GM20431 (cell line): ENCODE results near the gene CACNG7.
"Not testable (repeated sequence)": the region's sequence is repeated elsewhere in the genome, so short reads cannot be mapped to it uniquely, and the experiment has no call there.

Experiments used
- in situ Hi-C: fragments of 300-500 bp; cut with MseI, MboI; formaldehyde crosslinking; loops from one replicate; pipeline ENCODE4 v1.15.0; 2020; ENCODE audit warnings: low sequenced_read_pairs; ENCODE audit not compliant: unreplicated experiment

CACNG7 gene

DNA sequence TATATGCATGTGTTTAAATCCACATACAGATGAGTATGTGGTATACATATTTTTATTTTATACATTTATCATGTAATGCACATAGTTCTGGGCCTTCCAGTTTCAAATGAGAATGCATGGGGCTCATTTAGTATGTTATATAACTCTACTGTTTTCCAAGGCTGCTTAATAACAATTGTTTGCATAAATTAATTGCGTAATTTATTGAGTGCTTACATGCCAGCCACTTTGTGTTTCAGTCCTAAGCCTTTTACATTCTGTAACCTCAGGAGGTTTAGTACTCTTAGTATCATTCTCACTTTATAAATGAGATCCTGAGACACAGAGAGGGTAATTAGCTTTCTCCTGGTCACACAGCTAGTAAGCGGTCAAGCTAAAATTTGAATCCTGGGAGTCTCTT, 36.9 kb downstream of the CACNG7 start:
- in situ Hi-C loops = no loop called here

DNA sequence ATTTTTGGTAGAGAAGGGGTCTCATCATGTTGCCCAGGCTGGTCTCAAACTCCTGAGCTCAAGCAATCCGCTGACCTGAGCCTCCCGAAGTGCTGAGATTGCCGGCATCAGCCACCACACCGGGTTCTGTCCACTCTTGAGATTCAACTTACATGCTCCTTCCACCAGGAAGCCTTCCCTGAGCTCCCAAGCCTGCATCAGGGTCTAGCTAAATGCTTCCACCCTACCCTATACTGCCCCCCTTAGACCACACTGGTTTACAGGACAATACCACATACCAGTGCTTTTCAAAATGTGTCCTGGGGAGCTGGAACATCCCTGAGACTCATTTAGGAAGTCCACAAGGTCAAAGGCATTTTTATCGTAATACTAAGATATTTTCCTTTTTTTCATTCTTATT, 38.5 kb downstream of the CACNG7 start:
- in situ Hi-C loops = no loop called here

DNA sequence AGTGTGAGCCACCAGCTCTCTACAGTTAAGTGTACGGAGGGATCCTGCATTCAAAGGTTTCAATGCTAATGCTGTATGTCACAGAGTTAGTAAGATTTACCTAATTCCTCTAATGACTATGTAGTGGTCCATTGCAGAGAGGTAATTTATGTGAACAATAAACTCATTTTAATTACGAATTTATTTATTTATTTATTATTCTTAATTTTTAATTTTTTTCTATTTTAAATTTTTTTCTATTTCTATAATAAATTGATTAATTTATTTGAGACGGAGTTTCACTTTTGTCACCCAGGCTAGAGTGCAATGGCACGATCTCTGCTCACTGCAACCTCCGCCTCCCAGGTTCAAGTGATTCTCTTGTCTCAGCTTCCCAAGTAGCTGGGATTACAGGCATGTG, 39.5 kb downstream of the CACNG7 start:
- in situ Hi-C loops = not testable (repeated sequence)

DNA sequence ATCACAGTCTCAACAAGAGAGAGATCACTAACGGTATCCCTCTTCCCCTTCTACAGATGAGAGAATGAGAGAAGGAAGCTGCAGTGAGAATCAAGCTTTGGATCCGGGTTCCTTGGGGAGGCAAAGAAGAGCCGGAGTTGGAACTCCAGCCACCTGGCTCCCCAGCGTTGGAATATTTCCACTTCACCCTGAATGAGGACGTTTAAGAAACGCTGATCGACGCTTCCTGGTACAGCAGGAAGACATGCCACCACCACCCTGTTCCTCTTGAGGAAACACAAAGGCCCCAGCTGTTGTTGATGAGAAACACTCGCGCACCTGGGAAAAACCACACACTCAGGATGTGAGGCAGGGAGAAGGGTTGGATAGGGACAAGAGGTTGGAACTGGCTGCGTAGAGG, 42.4 kb downstream of the CACNG7 start:
- in situ Hi-C loops = no loop called here

DNA sequence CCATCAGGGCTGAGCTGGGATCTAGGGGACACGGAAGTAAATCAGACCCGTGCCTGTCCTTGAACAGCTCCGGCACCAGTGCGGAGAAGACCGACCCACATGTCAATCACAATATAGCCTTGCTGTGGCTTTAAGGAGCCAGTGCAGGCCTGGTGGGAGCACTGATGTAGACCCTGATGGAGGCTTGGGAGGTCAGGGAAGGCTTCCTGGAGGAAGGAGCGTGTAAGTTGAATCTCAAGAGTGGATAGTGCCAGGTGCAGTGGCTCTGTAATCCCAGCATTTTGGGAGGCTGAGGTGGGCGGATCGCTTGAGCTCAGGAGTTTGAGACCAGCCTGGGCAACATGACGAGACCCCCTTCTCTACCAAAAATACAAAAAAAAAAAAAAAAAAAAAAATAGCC, 42.9 kb downstream of the CACNG7 start:
- in situ Hi-C loops = no loop called here

DNA sequence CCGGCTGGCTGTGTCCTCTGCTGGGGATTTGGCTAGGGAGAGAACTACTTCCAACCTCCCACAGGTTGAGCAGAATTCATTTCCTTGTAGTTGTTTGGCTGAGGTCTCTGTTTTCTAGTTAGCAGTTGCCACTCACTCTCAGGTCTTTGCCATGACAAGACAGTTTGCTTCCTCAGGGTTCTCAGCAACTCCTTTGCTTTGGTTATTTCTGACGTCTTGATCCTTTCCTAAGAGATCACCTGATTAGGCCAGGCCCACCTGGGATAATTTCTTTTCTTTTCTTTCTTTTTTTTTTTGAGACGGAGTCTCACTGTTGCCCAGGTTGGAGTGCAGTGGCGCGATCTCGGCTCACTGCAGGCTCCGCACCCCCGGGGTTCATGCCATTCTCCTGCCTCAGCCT, 44.3 kb downstream of the CACNG7 start:
- in situ Hi-C loops = no loop called here

DNA sequence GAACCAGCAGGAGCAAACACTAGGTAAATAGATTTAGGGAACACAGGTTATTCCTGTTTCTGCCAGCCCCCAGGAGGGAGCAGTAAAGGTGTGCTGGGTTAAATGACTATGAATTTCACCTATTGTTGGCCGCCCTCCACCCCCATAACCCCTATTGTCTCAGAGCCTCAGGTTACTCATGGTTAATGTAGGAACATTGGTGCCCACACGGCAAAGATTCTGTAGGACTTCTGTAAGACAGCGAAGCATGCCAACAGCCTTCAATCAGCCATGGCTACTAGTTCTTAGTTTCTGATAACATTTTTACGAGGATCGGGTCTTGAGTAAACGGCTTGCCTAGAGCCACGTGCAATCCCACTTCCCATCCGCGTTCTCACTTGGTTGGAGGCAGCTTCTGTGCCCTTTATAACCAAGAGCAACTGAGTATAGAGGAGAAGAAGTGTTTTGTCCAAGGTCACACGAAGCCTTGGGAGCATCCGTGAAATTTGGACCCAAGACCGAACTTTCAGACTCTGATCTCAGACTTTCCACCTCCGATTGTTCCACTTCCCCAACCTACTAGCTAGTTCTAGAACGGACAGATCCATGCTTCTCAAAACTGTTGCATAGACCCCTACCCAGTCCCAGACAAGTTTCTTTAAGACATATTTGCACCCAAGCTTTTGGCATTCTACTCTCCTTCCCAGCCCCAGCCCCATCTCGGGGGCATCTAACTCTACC, 48.5 kb downstream of the CACNG7 start:
- in situ Hi-C loops = no loop called here

DNA sequence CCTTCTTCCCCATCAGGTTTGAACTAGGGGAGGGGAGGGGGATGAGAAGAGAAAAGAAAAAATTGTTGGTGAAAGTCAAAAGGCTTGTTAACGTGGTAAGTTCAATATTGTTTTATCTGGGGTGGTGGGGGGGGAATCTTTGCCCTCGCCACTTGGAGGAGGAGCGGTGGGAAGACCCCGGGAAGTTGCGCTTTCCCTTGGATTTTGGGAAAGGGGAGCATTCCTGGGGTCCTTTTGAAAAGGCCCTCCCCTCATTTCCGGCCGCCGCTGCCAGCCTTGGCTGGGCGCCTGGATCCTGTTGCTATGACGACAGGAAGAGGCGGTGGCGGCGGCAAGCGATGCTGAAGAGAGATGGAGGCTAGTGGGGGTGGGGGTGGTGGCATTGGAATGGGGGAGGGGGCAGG, 49.1 kb downstream of the CACNG7 start:
- in situ Hi-C loops = no loop called here

DNA sequence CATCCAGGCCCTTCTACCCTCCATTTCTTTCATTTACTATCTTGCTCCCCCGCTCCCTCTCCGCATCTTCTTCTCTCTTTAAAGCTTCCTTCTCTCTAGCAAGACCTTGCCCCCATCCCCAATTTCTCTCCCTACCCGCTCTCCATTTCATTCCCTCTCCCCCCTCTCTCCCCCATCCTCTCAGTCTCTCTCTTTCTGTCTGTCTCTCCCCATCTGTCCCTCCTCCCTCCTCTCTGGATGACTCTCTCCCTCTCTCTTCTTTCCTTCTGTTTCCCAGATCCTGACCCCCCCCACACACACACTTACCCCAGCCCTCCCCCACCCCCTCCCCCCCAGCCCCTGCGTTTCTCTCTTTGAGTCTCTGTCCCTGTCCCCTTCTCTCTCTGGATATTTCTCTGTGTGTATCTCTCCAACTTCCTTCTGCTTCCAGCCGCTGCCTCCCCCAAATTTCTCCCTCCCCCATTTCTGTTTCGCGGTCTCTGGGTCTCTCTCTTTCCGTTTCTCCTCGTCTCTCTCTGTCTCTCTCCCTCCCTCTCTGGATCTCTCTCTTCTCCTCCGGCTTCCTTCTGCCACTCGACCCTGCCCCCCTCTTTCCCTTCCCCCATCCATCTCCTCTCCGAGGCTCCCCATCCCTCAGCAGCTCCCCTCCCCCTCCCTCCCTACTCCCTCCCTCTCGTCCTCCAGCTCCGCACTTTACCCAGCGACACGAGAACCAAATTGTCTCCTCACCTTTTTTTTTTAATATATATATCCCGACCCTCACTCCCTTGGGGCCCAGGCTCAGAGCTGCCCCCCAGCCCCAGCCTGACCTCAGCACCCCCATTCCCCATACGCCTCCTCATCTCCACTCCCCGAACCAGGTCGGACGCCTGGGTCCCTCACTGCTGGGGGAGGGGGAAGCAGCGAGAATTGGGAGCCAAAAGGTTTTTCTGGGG, 50.0 kb downstream of the CACNG7 start:
- in situ Hi-C loops = no loop called here

DNA sequence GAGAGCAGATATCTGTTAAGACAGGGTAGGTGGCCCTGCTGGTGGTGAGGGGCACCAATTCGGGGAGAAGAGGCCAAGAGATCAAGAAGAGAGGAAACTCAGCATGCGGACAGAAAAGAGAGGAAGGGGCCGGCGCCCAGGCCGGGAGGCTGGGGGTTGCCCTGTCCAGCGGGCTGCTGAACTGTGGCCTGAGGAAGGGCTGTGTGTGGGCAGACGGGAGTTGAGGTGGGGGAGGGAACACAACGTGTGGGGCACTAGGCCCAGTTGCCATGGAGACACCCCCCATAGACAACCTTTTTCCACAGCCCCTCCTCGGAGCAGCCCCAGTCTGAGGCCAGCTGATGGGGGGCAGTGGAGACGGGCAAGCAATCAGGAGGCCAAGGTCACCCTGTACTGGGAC, 51.1 kb downstream of the CACNG7 start:
- in situ Hi-C loops = no loop called here

DNA sequence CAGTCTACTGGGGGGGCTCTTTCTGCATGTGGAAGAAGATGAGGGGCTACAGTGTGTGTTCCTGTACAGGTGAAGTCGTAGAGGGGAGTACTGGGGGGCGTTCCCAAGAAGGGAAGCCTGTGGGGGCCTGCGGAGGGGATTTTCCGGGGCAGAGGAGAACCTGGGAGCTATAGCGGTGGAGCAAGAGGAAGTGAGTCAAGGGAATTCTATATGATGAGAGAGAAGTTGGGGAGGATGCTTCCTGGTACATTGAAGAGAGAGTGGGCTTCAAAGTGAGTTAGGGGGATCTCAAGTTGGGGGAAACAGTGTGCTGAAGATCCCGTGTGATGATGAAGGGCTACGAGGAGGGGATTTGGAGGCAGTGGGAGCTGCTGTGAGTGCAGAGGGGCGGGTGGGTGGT, 51.8 kb downstream of the CACNG7 start:
- in situ Hi-C loops = no loop called here

DNA sequence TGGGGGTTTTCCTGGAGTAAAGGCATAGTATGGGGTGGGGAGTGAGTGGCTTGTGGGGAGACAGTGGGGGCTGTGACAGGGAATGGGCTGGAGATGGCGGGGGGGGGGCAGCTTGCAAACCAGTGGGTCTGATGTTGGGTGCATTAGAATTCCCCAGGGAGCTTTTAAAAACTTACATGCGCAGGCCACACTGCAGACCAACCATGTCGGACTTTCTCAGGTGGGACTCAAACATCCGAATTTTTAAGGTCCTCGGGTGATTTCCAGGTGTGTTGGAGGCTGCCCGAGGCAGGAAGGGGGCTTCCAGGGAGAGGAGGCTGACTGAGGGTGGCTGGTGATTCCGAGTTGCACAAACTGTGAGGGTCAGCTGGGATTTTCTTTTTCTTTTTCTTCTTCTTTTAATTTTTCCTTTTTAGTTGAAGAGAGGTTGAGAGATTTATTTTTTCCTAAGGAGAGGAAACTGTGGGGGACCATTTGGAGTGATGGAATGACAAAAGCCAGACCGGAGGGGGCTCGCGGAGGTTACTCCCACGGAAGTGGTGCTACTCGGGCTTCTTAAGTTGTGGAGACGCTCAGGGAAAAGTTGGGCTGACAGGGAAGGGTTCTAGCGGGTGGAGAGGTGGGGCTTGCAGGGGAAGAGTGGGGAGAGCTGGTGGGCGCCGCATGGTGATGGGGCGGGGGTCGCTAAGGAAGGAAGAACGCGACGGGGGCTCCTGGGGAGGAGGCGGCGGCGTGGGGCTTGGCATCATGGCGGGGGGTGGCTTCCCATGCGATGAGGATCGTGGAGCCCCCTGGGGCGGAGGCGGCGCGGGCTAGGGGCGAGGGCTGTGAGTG, 52.7 kb downstream of the CACNG7 start:
- in situ Hi-C loops = no loop called here

DNA sequence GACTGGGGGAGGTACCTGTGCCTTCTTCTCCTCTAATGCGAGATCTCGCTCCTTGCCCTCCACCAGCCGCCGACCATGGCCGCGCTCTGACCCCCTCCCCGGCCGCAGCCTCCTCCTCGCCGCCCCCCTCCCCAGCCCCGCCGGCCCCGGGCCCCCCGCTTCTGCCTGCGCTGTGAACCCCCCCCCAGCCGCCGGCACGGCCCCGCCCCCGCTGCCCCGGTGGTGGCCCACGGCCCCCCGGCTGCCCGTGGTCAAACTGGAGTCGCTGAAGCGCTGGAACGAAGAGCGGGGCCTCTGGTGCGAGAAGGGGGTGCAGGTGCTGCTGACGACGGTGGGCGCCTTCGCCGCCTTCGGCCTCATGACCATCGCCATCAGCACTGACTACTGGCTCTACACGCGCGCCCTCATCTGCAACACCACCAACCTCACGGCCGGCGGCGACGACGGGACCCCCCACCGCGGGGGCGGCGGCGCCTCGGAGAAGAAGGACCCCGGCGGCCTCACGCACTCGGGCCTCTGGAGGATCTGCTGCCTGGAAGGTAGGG, 53.9 kb downstream of the CACNG7 start, which contains the start of gene CACNG8:
CACNG8 (plus strand) TSS at position 51 of the 545 bp plus-strand sequence.
- in situ Hi-C loops = no loop called here

DNA sequence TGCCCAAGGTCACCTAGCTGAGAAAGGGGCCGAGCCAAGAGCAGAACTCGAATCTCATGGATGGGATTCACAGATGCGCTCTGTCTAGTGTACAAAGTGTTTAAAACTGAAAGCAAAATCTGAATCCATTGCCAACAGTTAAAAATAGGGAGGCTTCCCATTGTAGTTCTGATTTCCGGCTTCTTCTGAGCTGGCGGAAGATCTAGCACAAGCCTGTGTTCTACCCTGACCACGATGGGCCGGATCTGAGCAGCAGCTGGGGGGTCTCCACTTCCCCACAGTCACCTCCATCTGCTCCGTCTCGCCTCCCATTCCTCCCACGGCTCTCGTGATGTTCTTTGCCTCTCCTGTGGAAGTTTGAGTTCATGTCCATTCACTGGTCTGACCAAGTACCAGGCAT, 56.0 kb downstream of the CACNG7 start:
- in situ Hi-C loops = no loop called here

DNA sequence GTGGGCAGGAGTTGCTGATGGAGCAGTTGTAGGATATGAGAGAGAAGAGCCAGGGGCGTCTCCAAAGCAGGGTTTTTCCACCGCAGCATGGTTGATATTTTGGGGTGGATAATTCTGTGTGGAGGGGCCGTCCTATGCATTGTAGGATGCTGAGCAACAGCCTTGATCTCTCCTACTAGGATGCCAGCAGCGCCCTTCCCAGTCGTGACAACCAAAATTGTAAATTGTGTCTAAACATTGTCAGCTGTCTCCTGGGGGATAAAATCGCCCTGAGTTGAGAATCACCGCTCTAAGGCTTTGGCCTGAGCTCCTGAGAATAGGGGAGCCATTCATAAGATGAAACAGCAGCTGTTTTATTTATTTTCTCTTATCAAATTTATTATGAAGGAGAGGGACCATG, 57.9 kb downstream of the CACNG7 start:
- in situ Hi-C loops = no loop called here

DNA sequence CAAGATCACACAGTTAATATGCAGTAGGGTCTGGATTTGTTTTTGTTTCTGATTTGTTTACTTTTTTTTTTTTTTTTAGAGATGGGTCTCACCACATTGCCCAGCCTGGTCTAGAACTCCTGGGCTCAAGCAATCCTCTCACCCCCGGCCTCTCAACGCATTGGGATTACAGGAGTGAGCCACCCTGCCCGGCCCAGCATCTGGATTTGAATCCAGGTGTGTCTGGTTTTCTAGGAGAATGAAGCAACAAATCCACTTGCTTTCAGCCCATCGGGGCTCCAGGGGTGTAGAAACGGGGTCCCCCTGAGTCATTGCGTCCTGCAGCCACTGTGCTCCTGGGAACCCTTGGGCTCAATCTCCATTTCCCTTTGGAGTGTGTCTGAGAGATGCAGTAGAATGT, 60.3 kb downstream of the CACNG7 start:
- in situ Hi-C loops = no loop called here

DNA sequence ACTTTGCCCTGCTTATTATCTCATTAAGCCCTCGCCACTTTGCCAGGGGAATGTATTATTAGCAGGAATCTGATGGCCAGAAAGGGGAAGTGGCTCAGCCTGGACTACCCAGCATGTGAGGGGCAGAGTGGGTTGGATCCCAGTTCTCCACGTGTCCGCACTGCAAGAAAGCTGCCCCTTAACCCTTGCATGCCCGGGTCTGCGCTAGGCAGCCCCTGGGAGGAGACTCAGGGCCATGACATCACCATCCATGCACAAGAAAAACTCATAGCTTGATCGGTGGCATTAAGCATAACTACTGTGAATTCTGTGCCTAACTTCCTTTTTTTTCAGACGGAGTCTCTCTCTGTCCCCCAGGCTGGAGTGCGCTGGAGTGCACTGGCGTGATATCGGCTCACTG, 62.6 kb downstream of the CACNG7 start:
- in situ Hi-C loops = no loop called here

DNA sequence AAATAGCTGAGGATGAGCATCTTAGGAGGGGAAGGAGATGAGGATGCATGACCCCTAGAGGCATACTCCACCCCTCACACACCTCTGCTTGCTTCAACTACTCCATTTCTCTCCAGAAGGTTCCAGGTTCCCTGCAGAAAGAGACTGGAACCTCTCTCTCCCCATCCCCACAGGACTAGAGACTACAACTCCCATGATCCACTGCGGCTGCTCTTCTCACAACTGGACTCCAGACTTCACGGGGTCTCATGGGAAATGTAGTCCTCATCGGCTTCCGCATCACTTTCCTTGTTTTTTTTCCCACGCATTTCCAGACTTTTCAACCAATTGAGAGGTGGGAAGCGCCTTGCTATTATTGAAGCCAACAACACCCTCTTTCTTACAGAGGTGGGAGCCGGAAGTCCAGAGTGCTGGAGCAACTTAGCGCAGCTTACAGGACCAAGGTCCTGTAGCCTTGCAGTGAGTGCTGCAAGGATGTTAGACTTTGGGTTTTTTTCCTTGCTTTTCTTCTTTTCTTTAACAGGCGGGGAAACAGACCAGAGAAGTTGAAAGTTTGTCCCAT, 68.4 kb downstream of the CACNG7 start:
- in situ Hi-C loops = no loop called here

DNA sequence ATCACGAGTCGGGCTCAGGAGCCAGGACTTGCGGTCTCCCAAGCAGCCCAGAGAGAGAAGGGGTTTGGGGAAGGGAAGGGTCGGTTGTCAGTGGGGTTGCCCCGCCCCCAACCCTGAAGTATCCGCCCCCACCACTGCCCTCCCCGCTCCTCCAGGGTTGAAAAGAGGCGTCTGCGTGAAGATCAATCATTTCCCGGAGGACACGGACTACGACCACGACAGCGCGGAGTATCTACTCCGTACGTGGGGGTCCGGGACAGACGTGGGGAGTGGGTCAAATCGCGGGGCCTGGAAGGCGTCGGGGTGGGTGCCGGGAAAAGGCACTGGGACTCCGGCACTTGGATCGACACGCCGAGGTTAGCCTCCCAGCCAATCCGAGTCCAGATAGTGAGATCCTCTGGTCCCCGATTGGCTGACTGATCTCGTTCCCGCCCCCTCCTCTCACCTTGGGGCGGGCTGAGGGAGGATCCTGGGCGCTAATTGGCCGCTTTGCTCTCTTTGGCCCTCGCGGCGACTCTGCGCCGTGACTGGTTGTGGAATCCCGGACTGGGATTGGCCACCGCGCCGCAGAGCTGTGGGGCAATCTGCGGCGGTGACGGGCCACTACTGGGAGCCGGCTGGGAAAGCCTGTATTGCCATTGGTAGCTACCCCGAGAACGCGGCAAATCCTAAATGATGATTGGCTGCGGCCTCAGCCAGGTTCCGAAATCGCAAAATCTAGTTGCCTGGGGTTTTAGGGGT, 69.1 kb downstream of the CACNG7 start:
- in situ Hi-C loops = no loop called here
